Measurements from ENCODE around the gene GRM8.

The GRM8 gene

DNA sequence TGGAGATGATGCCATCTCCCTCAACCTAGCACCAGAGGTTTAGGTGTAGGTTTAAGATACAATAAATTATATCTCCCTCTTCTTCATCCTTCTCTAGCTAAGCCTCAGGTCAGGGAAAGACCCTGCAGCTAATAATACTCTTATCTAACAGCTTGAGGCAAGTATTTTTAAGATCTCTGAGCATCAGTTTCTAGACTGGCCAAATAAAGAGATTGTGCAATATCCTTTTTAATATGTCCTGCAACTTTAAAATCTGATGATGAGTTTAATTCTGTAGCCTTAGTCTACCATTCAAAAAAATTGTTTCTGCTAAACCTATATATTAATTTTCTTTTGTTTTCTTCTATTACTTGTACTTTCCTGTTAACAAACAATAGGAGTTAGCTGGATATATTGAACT, 850.8 kb downstream of the GRM8 start:
- TF ChIP-seq SIN3A (IDR thresholded peaks at IDR 0.05; ENCODE audit: borderline replicate concordance, insufficient read depth, low read length) (no peak), POLR2AphosphoS5 (IDR thresholded peaks at IDR 0.05; ENCODE audit: low read depth, low read length) (no peak), FOXP2 (optimal IDR thresholded peaks at IDR 0.05; ENCODE audit: borderline replicate concordance, extremely low read depth, extremely low read length, insufficient read depth) (no peak), TAF1 (IDR thresholded peaks at IDR 0.05; ENCODE audit: borderline replicate concordance, insufficient read depth, low read length) (no peak)
- TF ChIP-seq, protein P1, sequence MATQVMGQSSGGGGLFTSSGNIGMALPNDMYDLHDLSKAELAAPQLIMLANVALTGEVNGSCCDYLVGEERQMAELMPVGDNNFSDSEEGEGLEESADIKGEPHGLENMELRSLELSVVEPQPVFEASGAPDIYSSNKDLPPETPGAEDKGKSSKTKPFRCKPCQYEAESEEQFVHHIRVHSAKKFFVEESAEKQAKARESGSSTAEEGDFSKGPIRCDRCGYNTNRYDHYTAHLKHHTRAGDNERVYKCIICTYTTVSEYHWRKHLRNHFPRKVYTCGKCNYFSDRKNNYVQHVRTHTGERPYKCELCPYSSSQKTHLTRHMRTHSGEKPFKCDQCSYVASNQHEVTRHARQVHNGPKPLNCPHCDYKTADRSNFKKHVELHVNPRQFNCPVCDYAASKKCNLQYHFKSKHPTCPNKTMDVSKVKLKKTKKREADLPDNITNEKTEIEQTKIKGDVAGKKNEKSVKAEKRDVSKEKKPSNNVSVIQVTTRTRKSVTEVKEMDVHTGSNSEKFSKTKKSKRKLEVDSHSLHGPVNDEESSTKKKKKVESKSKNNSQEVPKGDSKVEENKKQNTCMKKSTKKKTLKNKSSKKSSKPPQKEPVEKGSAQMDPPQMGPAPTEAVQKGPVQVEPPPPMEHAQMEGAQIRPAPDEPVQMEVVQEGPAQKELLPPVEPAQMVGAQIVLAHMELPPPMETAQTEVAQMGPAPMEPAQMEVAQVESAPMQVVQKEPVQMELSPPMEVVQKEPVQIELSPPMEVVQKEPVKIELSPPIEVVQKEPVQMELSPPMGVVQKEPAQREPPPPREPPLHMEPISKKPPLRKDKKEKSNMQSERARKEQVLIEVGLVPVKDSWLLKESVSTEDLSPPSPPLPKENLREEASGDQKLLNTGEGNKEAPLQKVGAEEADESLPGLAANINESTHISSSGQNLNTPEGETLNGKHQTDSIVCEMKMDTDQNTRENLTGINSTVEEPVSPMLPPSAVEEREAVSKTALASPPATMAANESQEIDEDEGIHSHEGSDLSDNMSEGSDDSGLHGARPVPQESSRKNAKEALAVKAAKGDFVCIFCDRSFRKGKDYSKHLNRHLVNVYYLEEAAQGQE (IDR thresholded peaks at IDR 0.05; ENCODE audit: insufficient read depth in 1 of 2, low read depth in 2 of 2, low read length in 2 of 2) = no peak

DNA sequence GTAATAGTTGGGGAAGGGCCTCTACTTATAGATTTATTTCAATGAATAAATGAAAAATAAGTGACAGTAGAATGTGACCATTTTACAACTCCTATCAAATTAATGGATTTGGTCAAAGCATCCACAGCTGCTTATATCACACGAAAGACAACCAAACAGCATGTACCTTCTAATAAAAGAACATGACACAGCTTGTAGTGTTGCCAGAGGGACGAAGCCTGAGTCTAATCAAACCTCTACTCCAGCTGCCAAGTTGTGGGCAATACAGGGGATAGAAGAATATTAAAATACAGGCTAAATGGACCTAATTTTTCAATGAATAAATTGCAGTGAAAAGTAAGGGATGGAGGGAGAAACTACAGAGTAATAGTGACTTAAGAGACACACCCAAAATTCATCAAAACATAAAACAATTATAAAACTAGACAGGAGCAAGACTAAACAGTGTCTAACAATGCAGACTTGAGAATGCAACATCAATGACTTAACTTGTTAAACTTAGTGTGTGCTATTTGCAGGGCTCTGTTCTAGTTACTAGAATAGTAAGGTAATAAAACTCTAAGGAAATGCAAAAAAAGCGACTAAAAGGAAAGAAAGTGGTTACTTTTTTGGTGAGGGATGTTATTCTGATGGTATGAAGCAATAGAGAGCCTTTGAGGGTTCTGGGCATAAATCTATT, 853.8 kb downstream of the GRM8 start:
- TF ChIP-seq TAF1 (IDR thresholded peaks at IDR 0.05; ENCODE audit: borderline replicate concordance, insufficient read depth, low read length) (no peak), POLR2AphosphoS5 (IDR thresholded peaks at IDR 0.05; ENCODE audit: low read depth, low read length) (no peak), SIN3A (IDR thresholded peaks at IDR 0.05; ENCODE audit: borderline replicate concordance, insufficient read depth, low read length) (no peak), FOXP2 (optimal IDR thresholded peaks at IDR 0.05; ENCODE audit: borderline replicate concordance, extremely low read depth, extremely low read length, insufficient read depth) (no peak)
- TF ChIP-seq, protein P1 (IDR thresholded peaks at IDR 0.05; ENCODE audit: insufficient read depth in 1 of 2, low read depth in 2 of 2, low read length in 2 of 2) = no peak

DNA sequence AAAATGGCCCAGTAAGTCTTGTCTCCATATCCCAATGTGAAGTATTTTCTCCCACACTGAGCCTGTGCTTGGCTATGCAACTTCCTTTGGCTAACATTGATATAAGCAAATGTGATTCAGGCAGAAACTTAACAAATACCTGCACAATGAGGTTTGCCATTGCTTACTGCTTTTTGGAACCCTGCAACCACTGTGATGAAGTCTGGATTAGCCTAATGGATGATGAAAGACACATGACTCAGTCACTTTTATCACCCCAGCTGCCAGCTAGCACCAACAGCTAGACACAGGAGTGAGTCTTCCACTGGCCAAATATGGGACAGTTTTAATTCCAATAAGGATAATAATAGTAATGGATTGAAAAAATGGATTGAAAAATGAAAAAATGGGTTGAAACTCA, 854.5 kb downstream of the GRM8 start:
- TF ChIP-seq, protein P1 (IDR thresholded peaks at IDR 0.05; ENCODE audit: insufficient read depth in 1 of 2, low read depth in 2 of 2, low read length in 2 of 2) = no peak
- TF ChIP-seq POLR2AphosphoS5 (IDR thresholded peaks at IDR 0.05; ENCODE audit: low read depth, low read length) (no peak), SIN3A (IDR thresholded peaks at IDR 0.05; ENCODE audit: borderline replicate concordance, insufficient read depth, low read length) (no peak), TAF1 (IDR thresholded peaks at IDR 0.05; ENCODE audit: borderline replicate concordance, insufficient read depth, low read length) (no peak), FOXP2 (optimal IDR thresholded peaks at IDR 0.05; ENCODE audit: borderline replicate concordance, extremely low read depth, extremely low read length, insufficient read depth) (no peak)

DNA sequence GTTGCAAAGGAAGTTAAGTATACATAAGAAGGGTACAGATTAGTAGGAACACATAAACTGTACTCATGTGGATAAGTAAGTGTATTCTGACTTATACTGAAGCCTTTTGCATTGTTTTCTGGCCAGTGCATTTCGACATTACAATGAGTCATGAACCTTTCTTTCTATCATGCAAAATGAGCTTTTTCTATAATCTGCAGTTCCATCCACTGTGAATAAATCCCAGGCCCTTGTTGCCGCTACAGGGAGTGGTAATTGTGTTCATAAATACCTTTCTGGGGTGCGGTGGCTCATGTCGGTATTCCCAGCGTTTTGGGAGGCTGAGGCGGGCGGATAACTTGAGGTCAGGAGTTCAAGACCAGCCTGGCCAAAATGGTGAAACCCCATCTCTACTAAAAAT, 858.3 kb downstream of the GRM8 start:
- TF ChIP-seq, protein P1 (IDR thresholded peaks at IDR 0.05; ENCODE audit: insufficient read depth in 1 of 2, low read depth in 2 of 2, low read length in 2 of 2) = no peak
- TF ChIP-seq SIN3A (IDR thresholded peaks at IDR 0.05; ENCODE audit: borderline replicate concordance, insufficient read depth, low read length) (no peak), TAF1 (IDR thresholded peaks at IDR 0.05; ENCODE audit: borderline replicate concordance, insufficient read depth, low read length) (no peak), POLR2AphosphoS5 (IDR thresholded peaks at IDR 0.05; ENCODE audit: low read depth, low read length) (no peak), FOXP2 (optimal IDR thresholded peaks at IDR 0.05; ENCODE audit: borderline replicate concordance, extremely low read depth, extremely low read length, insufficient read depth) (no peak)

All from PFSK-1 (cell line).